ENCODE results near the gene RBM19. TPM values are rescaled to one million over a fixed set of nuclear protein-coding genes. Genes with fewer than 3 reads are reported as not detected.

The RBM19 gene
- total and polyA plus RNA-seq, 2 of the 4 experiments (the other 2 are of a cell fraction), result 18.7 to 19.2 TPM

GRCh38 chr12:113860059-113860820 is 105.9 kb downstream of the RBM19 start:
- Histone ChIP-seq H2BK20ac (ENCODE audit: low read depth, low read length) (peak overlapping the region; percentile 84), H2BK5ac (ENCODE audit: low read depth, low read length, poor library complexity, severe bottlenecking) (peak overlapping the region; percentile 89), H2AK5ac (ENCODE audit: low read depth, low read length) (peak overlapping the region; percentile 57; the same call in 1 of the 2 replicates), H3K36me3 (ENCODE audit: control insufficient read depth, insufficient read depth, low read length) (peaks cover 6% of the 10 kb centered on the region; the same call in 1 of the 2 replicates), H3K27ac (ENCODE audit: insufficient read depth, low read length) (peak overlapping the region; percentile 46), H4K5ac (ENCODE audit: low read depth, low read length) (peak overlapping the region; percentile 47), H4K91ac (ENCODE audit: insufficient read depth, low read depth, low read length) (peak overlapping the region; percentile 94), H4K8ac (ENCODE audit: low read depth in 2 of 2, low read length in 2 of 2) (peak overlapping the region; percentile 10 to 79; a peak in 3 of 4 replicates), H3K4me2 (ENCODE audit: low read depth, low read length) (no peak overlapping the region), H3K23ac (ENCODE audit: low read depth, low read length) (peak overlapping the region; percentile 88; the same call in 1 of the 2 replicates), H3K56ac (ENCODE audit: extremely low read depth, insufficient read depth, low read length) (no peak overlapping the region), H3K14ac (replicated peaks; ENCODE audit: low read depth, low read length) (peak overlapping the region; percentile 95), H3K4me3 (ENCODE audit: insufficient read depth, low read depth, low read length) (no peak overlapping the region), H3K79me1 (ENCODE audit: low read depth in 1 of 2, low read length in 2 of 2) (peaks cover 0 to 9% of the 10 kb centered on the region in 2 experiments; a peak in 1 of 4 replicates), H2AFZ (replicated peaks; ENCODE audit: low read length, poor library complexity) (peak overlapping the region; percentile 74), H2BK15ac (ENCODE audit: low read depth, low read length) (peak overlapping the region; percentile 67; the same call in 2 of the 3 replicates), H4K20me1 (ENCODE audit: insufficient read depth, low read length) (no peaks in the 10 kb centered on the region), H2AK9ac (replicated peaks; ENCODE audit: low read depth, low read length, poor library complexity) (peak overlapping the region; percentile 94), H3K9ac (ENCODE audit: low read depth, low read length) (0 out of 2 replicates have a peak overlapping the region, but pooled peaks have one; percentile 15), H2BK120ac (ENCODE audit: low read depth, low read length) (peak overlapping the region; percentile 89), H3K18ac (ENCODE audit: low read depth, low read length) (peak overlapping the region; percentile 74), H3K9me3 (ENCODE audit: control insufficient read depth, insufficient read depth, low read length) (no peaks in the 10 kb centered on the region), H3K9me1 (ENCODE audit: insufficient read depth, low read length) (peaks cover 22% of the 10 kb centered on the region), H3K4ac (ENCODE audit: low read depth, low read length) (peak overlapping the region; percentile 86), H3K27me3 (ENCODE audit: control insufficient read depth, insufficient read depth, low read length) (no peaks in the 10 kb centered on the region), H3K4me1 (ENCODE audit: control insufficient read depth, insufficient read depth, low read length) (peaks cover 19% of the 10 kb centered on the region)
- in situ Hi-C loops (cut with MboI; ENCODE audit: low sequenced_read_pairs), result no loop called here
- BruUV-seq (replicated peaks), result no TSS peak
- dilution Hi-C loops (cut with HindIII; ENCODE audit: low sequenced_read_pairs, unreplicated experiment), result no loop called here
- ATAC-seq (ENCODE audit: low read depth), result no peak
- WGBS, 2 experiments (ENCODE audit: extremely low coverage in 2 of 2, insufficient read length in 1 of 2), result 86% methylated on average over 7 of the region's 17 CpGs; no CpG with 5 or more reads in 1 of the 2 experiments
- TF ChIP-seq FOS (IDR thresholded peaks at IDR 0.05; ENCODE audit: low read depth, low read length) (no peak), USF2 (IDR thresholded peaks at IDR 0.05; ENCODE audit: low read depth, low read length) (no peak), MAZ (IDR thresholded peaks at IDR 0.05; ENCODE audit: borderline replicate concordance, low read depth, low read length) (no peak), MXI1 (IDR thresholded peaks at IDR 0.05; ENCODE audit: borderline replicate concordance, low read depth, low read length) (no peak), SMC3 (IDR thresholded peaks at IDR 0.05; ENCODE audit: low read depth, low read length) (no peak), BHLHE40 (IDR thresholded peaks at IDR 0.05; ENCODE audit: low read depth, low read length) (no peak)
- intact Hi-C loops (cut with micrococcal nuclease), result no loop called here
- ChIA-PET POLR2A (ENCODE audit: unreplicated experiment) (interaction anchor here (0.9 kb wide), 1 partner anchor 68 kb away, joined by 4 read pairs; no protein-coding TSS in a partner anchor), CTCF (no interaction called here)
- no peak for DNase-seq
